AG04450 (cell line): Measurements from ENCODE around the gene CNTNAP2. TPM values are rescaled to one million over a fixed set of nuclear protein-coding genes. Genes with fewer than 3 reads are reported as not detected.

ENCODE experiments used
- CTCF ChIA-PET: fragments of 300-600, 350-600 bp; formaldehyde crosslinking; extraction: SDS; loops from one replicate; lab custom pipeline; 2022; ENCODE audit warnings: antibody characterized with exemption, inconsistent platforms; lab: Charles Lee
- POLR2A ChIA-PET: fragments of 350-600 bp; formaldehyde crosslinking; extraction: SDS; loops from one replicate; lab custom pipeline; 2021; ENCODE audit warnings: antibody characterized with exemption, inconsistent platforms; lab: Yijun Ruan, JAX
- DNase-seq: peaks from one replicate; pipeline ENCODE4 v3.0.0-alpha.2; 2011; ENCODE audit warnings: low read depth, low spot score
- H3K27ac ChIP-seq: one replicate; pipeline ENCODE4 v1.5.1; 2012; ENCODE audit warnings: low read depth, low read length, control low read depth
- H3K27me3 ChIP-seq: one replicate; pipeline ENCODE4 v1.6.0; 2012; ENCODE audit warnings: low read length; ENCODE audit not compliant: control insufficient read depth, insufficient read depth
- H3K4me3 ChIP-seq: 2 replicates; pipeline ENCODE4 v1.5.1; 2011; ENCODE audit warnings: mild to moderate bottlenecking, low read depth, low read length, control low read depth
- H3K9me3 ChIP-seq: 2 replicates; pipeline ENCODE4 v1.5.1; 2012; ENCODE audit warnings: low read length; ENCODE audit not compliant: control insufficient read depth, insufficient read depth
- CTCF ChIP-seq: IDR thresholded peaks from 2 replicates; pipeline ENCODE4 v1.5.1; 2011; ENCODE audit warnings: low read depth, low read length, control low read depth, inconsistent platforms
- polyA plus RNA-seq: library from polyadenylated mRNA; depleted of rRNA; stranded (reverse); fragments of >200 nt; gene quantifications from 2 replicates; pipeline ENCODE4 v1.2.3, GENCODE V29; 2011

Gene CNTNAP2
- polyA plus RNA-seq, 1 experiment: not detected

GRCh38 chr7:146831875-146832274, 715.3 kb downstream of the CNTNAP2 start:
- POLR2A ChIA-PET: no interaction called here
- TF ChIP-seq CTCF: no peak
- H3K9me3 ChIP-seq: peaks cover 7% of the 10 kb centered on the region

GRCh38 chr7:146844405-146844804, 727.8 kb downstream of the CNTNAP2 start:
- no peak overlapping the region for H3K4me3 ChIP-seq
- H3K27ac ChIP-seq: no peak overlapping the region
- CTCF ChIA-PET: no interaction called here
- H3K27me3 ChIP-seq: no peaks in the 10 kb centered on the region
- no peak for DNase-seq
- H3K9me3 ChIP-seq: peaks cover 17% of the 10 kb centered on the region
- POLR2A ChIA-PET: no interaction called here
- no peak for TF ChIP-seq CTCF

More at GRCh38 chr7:146831875-146832274, 715.3 kb downstream of the CNTNAP2 start:
- CTCF ChIA-PET: interaction anchor here (0.6 kb wide), 1 partner anchor 505 kb away, joined by 7 read pairs; no protein-coding TSS in a partner anchor
- no peaks in the 10 kb centered on the region for H3K27me3 ChIP-seq
- DNase-seq: no peak
- no peak overlapping the region for H3K27ac ChIP-seq
- no peak overlapping the region for H3K4me3 ChIP-seq

GRCh38 chr7:146858690-146859089, 742.1 kb downstream of the CNTNAP2 start:
- no peak overlapping the region for H3K27ac ChIP-seq

DNA sequence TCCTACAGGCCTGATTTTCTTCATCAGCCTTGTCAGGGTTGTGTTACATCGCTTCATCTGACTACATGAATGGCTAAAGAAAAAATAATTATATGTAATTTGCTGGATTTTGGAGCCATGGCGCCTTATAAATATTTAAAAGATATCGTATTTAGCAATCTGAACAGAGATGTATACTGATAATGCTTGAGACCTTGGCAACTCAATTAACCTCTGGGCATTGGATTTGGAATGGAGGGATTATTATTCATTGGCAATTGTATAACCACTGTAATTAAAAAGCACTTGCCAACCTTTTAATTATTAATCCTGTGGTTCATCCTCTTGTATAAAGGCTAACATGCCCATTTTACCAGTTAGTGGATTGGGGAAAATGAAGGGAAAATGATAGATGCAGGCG, 745.1 kb downstream of the CNTNAP2 start:
- Histone ChIP-seq H3K27me3 (no peaks in the 10 kb centered on the region), H3K9me3 (peaks cover 9% of the 10 kb centered on the region), H3K27ac (no peak overlapping the region), H3K4me3 (no peak overlapping the region)
- no peak for DNase-seq
- ChIA-PET CTCF (no interaction called here), POLR2A (no interaction called here)
- no peak for TF ChIP-seq CTCF

More at GRCh38 chr7:146858690-146859089, 742.1 kb downstream of the CNTNAP2 start:
- POLR2A ChIA-PET: no interaction called here
- no peak for TF ChIP-seq CTCF
- CTCF ChIA-PET: no interaction called here
- Histone ChIP-seq H3K4me3 (no peak overlapping the region), H3K27me3 (no peaks in the 10 kb centered on the region), H3K9me3 (peaks cover 9% of the 10 kb centered on the region)
- DNase-seq: no peak

DNA sequence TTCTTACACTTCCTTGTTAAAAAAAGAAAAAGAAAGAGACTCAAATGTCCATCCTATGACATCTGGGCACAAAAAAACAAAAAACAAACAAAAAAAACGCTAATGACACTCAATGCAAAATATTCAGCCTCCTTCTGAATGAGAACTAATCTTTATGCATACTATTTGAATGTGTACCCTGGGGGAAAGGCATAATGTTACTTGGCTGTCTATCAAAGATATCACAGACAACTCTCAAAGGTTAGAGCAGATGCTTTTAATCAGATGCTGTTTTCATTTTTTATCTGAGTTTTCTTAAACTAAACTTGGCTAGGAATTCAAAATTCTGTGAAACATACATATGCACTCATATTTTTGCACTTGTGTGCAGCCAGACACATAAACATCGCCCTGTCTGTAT, 745.8 kb downstream of the CNTNAP2 start:
- CTCF ChIA-PET: no interaction called here

More for the DNA sequence above, 745.8 kb downstream of the CNTNAP2 start:
- TF ChIP-seq CTCF: no peak
- Histone ChIP-seq H3K27me3 (no peaks in the 10 kb centered on the region), H3K4me3 (no peak overlapping the region), H3K9me3 (peaks cover 9% of the 10 kb centered on the region), H3K27ac (no peak overlapping the region)
- POLR2A ChIA-PET: no interaction called here
- DNase-seq: no peak
